Measurements from ENCODE around the gene ACTMAP. TPM values are rescaled to one million over a fixed set of nuclear protein-coding genes. Genes with fewer than 3 reads are reported as not detected.

Gene ACTMAP
- total and polyA plus RNA-seq, 2 of the 13 experiments (the other 11 are each of a cell fraction or from before 2014, with no cell fraction given), result 2.2 to 7.9 TPM

- TF ChIP-seq STAT5B (CRISPR knock-in tag; IDR thresholded peaks at IDR 0.05) (no peak), ZNF703 (CRISPR knock-in tag; IDR thresholded peaks at IDR 0.05; ENCODE audit: borderline replicate concordance) (no peak), ZBTB1 (CRISPR knock-in tag; IDR thresholded peaks at IDR 0.05; ENCODE audit: borderline replicate concordance) (no peak), MEIS1 (CRISPR knock-in tag; IDR thresholded peaks at IDR 0.05; ENCODE audit: borderline replicate concordance) (0 out of 2 replicates have a peak, but pooled peaks have one; percentile 17), HMG20B (CRISPR knock-in tag; conservative IDR thresholded peaks at IDR 0.05) (no peak), ZNF276 (CRISPR knock-in tag; IDR thresholded peaks at IDR 0.05; ENCODE audit: low read depth) (no peak), TAF15 (IDR thresholded peaks at IDR 0.05; ENCODE audit: low read depth, low read length, poor library complexity, severe bottlenecking) (peak; percentile 77), ZBTB3 (CRISPR knock-in tag; IDR thresholded peaks at IDR 0.05; ENCODE audit: borderline replicate concordance, low read depth) (0 out of 2 replicates have a peak, but pooled peaks have one; percentile 44), NR2F1 (CRISPR knock-in tag; IDR thresholded peaks at IDR 0.05) (no peak), CHD4 (IDR thresholded peaks at IDR 0.05; ENCODE audit: borderline replicate concordance, low read length) (peak; percentile 61; the same call in 1 of the 2 replicates), U2AF2 (IDR thresholded peaks at IDR 0.05; ENCODE audit: low read depth, low read length) (no peak), TP53 (CRISPR knock-in tag; conservative IDR thresholded peaks at IDR 0.05) (no peak), ZNF263 (CRISPR knock-in tag; IDR thresholded peaks at IDR 0.05) (no peak), KAT8 (CRISPR knock-in tag; IDR thresholded peaks at IDR 0.05) (peak; percentile 69), GTF3A (CRISPR knock-in tag; conservative IDR thresholded peaks at IDR 0.05) (0 out of 2 replicates have a peak, but pooled peaks have one; percentile 8), NCOR1 (IDR thresholded peaks at IDR 0.05; ENCODE audit: borderline replicate concordance, low read length) (peak; percentile 11; the same call in 1 of the 2 replicates)
- TF ChIP-seq, protein P1, sequence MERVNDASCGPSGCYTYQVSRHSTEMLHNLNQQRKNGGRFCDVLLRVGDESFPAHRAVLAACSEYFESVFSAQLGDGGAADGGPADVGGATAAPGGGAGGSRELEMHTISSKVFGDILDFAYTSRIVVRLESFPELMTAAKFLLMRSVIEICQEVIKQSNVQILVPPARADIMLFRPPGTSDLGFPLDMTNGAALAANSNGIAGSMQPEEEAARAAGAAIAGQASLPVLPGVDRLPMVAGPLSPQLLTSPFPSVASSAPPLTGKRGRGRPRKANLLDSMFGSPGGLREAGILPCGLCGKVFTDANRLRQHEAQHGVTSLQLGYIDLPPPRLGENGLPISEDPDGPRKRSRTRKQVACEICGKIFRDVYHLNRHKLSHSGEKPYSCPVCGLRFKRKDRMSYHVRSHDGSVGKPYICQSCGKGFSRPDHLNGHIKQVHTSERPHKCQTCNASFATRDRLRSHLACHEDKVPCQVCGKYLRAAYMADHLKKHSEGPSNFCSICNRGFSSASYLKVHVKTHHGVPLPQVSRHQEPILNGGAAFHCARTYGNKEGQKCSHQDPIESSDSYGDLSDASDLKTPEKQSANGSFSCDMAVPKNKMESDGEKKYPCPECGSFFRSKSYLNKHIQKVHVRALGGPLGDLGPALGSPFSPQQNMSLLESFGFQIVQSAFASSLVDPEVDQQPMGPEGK (CRISPR knock-in tag; IDR thresholded peaks at IDR 0.05), result peak; percentile 46; the same call in 1 of the 2 replicates
- TF ChIP-seq, protein P2, sequence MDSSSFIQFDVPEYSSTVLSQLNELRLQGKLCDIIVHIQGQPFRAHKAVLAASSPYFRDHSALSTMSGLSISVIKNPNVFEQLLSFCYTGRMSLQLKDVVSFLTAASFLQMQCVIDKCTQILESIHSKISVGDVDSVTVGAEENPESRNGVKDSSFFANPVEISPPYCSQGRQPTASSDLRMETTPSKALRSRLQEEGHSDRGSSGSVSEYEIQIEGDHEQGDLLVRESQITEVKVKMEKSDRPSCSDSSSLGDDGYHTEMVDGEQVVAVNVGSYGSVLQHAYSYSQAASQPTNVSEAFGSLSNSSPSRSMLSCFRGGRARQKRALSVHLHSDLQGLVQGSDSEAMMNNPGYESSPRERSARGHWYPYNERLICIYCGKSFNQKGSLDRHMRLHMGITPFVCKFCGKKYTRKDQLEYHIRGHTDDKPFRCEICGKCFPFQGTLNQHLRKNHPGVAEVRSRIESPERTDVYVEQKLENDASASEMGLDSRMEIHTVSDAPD (CRISPR knock-in tag; IDR thresholded peaks at IDR 0.05), result no peak
- TF ChIP-seq, protein P3, sequence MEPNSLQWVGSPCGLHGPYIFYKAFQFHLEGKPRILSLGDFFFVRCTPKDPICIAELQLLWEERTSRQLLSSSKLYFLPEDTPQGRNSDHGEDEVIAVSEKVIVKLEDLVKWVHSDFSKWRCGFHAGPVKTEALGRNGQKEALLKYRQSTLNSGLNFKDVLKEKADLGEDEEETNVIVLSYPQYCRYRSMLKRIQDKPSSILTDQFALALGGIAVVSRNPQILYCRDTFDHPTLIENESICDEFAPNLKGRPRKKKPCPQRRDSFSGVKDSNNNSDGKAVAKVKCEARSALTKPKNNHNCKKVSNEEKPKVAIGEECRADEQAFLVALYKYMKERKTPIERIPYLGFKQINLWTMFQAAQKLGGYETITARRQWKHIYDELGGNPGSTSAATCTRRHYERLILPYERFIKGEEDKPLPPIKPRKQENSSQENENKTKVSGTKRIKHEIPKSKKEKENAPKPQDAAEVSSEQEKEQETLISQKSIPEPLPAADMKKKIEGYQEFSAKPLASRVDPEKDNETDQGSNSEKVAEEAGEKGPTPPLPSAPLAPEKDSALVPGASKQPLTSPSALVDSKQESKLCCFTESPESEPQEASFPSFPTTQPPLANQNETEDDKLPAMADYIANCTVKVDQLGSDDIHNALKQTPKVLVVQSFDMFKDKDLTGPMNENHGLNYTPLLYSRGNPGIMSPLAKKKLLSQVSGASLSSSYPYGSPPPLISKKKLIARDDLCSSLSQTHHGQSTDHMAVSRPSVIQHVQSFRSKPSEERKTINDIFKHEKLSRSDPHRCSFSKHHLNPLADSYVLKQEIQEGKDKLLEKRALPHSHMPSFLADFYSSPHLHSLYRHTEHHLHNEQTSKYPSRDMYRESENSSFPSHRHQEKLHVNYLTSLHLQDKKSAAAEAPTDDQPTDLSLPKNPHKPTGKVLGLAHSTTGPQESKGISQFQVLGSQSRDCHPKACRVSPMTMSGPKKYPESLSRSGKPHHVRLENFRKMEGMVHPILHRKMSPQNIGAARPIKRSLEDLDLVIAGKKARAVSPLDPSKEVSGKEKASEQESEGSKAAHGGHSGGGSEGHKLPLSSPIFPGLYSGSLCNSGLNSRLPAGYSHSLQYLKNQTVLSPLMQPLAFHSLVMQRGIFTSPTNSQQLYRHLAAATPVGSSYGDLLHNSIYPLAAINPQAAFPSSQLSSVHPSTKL (CRISPR knock-in tag; IDR thresholded peaks at IDR 0.05), result no peak
Measured at GRCh38 chr19:40716482-40717324, 33.6 kb downstream of the ACTMAP start, which contains the start of the genes COQ8B and ITPKC (continued).
